Measurements from ENCODE around the gene POU5F2.

POU5F2 gene, protein sequence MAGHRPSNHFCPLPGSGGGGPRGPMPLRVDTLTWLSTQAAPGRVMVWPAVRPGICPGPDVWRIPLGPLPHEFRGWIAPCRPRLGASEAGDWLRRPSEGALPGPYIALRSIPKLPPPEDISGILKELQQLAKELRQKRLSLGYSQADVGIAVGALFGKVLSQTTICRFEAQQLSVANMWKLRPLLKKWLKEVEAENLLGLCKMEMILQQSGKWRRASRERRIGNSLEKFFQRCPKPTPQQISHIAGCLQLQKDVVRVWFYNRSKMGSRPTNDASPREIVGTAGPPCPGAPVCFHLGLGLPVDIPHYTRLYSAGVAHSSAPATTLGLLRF

DNA sequence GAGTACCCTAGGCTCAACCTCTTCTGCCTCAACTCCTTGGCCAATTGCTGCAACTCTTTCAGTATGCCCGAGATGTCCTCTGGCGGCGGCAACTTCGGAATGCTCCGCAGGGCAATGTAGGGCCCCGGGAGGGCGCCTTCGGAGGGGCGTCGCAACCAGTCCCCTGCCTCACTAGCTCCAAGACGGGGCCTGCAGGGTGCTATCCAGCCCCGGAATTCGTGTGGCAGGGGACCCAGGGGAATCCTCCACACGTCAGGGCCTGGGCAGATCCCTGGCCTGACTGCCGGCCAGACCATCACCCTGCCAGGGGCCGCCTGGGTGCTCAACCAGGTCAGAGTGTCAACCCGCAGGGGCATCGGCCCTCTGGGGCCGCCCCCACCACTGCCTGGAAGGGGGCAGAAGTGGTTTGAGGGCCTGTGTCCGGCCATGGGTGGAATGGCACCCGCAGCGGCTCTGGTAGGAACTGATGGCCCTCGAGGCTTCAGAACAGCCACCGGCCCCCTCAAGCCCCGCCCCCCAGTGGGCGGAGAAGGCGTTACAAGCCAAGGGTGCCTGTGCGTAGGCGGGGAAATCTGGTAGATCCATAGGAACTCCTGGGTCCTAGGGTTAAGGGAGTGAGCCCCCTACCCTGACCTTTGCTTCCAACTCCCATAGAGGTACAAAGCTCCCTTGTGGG lies at the start of gene POU5F2:
POU5F2 (minus strand) TSS at position 465 of the 676 bp plus-strand sequence; CDS start at position 428, 37 bp downstream.
- DNase-seq: no peak

DNA sequence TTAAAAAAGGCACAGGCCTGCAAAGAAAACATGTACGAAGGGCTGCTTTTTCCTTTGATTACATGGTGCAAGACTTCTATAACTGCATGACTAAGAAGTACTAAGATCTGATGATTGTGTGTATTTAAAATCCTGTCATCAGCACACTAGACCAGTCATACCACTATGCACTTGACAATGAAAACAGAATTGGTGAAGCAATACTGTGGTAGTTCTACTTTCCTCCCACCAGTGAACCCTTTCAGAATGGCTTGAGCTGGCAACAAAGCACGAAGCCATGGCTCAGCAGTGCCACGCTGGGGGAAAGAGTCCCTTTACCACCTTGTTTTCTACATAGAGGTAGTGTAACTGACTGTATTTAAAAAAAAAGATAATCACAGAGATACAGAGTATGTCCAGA lies 49.0 kb upstream of the POU5F2 start:
- peak in 1 of 2 experiments; percentile 3 for DNase-seq

DNA sequence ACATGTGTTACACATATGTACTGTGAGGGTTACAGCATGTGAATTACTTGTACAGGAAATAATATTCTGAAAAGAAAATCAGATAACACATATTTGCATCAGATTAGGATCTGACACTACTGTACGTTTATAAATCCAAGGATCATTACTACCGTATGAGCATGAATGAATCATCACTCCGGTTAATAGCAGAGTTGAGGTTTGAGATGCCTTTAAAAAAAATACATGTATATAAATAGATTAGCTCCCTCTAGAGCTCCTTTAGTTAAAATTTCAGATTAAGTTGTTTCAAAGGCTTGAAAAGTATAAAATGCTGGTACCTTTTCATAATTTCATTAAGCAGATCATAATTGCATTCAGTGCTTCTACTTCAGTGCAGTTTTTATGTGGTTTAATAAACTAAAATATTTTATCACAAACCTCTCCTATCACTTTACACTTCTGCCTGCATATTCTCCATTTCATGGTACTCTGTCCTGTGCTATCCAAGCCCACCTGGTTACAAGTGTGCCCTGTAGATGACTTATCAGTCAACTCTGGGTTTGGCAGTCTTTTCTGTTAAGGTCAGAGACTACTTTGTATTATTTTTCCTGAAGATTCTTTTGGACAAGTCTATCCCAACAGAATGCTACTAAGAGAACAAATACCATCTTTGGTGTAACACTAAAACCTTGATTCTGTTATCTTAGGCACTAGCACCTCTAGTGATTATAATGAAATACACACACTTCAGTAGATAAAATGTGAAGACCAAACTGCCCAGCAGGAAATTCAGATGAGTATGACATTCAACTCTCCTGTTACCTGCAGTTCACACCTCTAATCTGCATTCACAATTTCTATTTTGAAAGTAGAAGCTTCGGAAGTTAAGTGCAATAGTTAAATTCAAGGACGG lies 48.0 kb upstream of the POU5F2 start:
- DNase-seq: no peak

DNA sequence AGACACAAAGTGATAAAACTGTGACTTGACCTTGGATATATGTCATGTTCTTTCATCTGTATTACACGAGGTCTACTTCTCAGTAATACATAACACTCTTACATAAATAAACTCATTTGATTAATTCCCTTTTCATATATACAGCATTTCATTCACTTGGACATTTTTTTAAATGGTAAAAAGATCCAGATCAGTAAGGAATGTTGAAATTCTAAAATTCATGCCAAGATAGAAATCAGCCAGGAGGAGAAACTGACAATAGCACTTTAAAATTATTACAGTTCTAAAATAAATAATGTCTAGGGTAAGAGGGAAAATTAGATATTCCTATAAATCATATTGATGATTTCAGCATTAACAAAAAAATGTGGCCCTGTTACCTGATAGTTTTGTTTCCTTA lies 46.2 kb upstream of the POU5F2 start:
- no peak for DNase-seq

DNA sequence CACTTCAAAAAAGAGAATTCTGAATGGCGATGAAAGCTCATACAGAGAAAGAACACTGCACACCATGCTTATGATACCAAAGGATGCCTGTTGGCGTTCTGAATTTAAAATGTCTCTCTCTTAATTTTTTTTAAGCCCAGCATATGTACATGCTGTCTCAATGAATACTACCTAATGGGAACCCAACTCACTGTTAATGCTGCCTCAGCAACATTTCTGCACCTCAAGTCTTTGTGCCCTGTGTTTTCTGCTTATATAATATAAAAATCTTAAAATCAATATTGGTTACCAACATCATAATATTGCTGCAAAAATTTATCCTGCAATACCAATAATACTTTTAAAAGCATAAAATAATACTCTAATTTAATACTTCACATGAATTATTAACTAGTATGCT lies 44.1 kb upstream of the POU5F2 start:
- DNase-seq: no peak

DNA sequence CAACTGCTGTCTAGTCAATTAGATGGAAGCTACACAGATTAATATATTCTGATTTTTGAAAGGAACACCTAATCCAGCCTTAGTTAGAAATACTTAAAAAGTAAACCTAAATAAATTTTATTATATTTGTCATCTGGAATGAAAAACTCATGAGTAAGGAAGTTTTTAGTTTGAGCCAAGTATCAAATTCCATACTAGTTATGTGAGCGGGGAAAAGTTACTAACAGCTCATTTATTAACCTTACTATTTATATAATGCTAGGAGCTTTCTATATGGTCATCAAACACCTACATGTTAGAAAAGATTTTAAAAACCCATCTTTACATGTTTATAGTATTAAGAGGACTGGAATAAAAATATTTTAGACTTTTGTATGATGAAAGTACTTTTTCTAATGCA lies 41.6 kb upstream of the POU5F2 start:
- DNase-seq: no peak

DNA sequence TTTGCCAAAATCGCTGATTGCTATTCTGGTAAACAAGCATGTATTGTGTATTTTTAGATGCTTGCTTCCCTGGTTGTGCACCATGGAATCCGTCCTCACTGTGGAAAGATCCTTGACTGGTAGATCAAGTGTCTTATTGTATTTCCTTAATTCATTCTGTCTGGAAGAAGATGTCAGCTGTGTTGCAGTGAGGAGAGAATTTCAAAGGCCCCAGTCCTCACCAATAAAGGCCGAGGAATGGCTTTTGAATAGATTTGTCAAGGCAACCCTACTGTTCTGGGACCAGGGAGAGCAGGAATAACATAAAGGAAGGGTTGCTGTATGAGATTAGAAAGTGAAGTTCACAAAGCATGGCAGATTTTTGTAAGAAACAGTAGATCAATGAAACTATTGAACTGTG lies 36.2 kb upstream of the POU5F2 start:
- DNase-seq: no peak

DNA sequence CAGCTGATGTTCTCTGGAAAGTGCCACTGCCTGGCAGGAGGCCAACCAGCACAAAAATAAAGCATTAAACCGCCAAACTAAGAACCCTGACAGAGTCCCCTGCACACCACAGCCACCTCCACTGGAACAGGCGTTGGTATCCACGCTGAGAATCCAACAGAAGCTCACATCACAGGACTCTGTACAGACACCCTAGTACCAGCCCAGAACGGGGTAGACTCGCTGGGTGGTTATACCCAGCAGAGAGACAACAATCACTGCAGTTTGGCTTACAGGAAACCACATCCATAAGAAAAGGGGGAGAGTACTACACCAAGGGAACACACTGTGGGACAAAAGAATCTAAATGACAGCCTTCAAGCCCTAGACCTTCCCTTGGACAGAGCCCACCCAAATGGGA lies 15.0 kb upstream of the POU5F2 start:
- no peak for DNase-seq

DNA sequence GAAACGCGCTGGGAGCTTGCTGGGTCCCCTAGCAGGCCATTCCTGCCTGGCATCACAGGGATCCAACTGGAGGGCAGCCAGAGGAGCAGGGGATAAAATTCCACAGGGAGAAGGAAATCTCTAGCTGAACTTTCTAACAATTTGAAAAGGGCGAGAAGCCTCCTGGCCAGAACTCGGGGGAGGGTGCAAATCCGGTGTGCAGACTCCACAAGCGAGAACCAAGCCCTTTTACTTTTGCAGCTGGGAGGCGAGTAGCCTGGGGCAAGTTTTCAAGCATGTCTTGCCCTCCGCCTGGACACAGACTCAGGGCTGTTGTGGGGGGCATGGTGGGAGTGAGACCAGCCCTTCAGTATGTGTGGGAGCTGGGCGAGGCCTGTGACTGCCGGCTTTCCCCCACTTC lies 14.3 kb upstream of the POU5F2 start:
- DNase-seq: no peak

DNA sequence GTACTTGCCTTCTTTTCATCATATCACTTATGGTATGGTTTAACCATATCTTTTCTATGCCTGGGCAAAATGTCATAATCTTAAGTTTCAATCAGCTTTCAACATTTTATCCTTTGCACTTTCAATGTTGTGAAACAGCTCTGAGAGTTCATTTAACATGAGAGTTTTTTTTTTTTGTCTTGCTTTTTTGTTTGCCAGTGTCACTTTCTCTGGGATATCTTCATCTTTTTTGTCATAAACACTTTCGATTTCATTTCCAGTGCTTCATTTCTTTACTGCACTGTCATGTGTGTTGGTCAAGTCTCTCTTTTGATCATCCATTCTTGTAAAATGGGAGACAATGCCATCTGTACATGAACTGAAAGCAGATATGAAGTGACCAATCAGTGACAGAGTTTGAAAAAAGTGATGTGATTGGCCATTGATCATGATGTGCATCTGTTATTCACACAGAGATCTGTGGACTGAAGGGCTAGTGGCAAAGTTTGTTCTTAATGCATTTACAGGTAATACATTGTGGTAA lies 7.5 kb upstream of the POU5F2 start:
- no peak for DNase-seq

DNA sequence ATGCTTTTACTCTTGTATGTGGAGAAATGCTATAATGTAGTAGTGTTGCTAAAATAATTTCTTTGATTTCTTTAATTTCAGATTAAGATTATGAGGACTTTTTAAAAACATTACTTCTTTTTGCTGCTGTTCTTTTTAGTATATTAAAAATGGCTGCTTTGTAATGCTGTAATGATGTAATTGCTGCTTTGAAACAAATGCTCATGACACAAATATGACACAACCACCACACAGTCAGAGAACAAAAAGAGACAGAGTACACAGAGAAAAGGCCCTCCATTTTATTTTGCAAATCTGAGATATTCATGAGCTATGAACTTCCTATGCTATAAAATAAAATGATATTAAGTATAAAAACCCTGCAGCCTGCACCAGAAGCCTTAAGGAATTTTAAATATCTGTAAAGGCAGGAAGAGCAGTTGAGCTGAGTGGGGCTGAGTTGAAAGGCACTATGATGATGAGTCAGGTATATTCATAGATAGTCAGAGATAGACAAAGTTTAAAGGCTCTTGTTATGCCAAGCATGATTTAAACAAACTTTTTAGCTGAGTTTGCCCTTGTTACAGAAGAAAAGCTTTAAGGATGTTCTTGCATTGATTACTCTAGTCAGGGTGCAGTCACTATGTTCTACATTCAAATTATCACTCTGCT lies 5.1 kb upstream of the POU5F2 start:
- no peak for DNase-seq

DNA sequence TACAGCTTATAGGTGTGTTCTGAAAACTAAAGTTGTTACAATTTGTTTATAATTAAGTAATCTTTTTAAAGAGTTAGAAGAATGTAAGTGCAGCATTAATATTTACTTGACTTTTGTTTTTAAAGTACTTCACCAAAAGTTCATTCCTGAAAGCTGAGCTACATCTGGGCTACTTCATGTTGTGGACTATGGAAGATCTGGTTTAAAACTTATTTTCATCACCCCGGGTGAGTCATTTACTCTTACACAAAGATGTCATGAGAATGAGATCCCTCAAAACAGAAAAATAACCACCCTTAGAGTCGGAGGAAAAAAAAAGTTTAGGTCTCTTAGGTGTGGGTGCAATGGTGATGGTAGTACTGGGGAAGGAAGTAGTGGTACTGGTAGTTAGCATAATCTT lies 5.1 kb downstream of the POU5F2 start:
- DNase-seq: no peak

DNA sequence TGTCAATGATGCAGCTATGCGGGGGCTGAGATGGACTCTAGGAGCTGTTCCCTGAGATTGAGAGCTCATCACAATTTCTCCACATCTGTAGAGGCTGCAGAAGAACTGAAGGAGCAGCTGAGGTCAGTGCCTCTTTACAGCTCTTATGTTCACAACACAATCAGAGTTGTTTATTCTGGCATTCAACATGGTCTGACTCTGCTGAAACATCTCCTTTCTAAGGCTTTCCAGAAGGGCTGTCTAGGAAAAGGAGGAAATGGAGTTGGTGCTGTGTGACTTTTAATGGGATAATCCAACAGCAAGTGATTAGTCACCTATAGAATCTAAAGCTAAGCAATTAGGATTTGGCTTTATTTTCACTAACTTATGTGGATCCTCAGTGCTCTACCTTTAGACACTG lies 6.0 kb downstream of the POU5F2 start:
- DNase-seq: no peak

DNA sequence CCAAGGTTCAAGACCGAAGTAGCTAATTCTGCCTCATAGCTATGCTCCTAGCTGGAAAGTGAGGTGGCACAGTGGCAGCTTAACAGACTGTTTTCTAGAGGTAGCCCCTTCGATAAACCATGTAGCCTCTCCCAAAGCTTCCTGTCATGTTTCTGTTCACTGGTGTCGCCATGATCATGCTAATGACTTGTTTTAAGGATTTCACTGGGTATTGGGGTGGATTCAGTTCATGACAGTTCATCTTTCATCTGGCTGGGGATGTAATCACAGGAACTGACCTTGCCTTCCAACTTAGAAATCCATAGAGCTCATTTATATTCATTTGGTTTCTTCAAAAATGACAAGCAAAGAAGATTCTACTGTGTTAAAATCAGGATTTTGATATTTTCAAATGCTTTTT lies 9.4 kb downstream of the POU5F2 start:
- DNase-seq: peak in 1 of 2 experiments; percentile 1

DNA sequence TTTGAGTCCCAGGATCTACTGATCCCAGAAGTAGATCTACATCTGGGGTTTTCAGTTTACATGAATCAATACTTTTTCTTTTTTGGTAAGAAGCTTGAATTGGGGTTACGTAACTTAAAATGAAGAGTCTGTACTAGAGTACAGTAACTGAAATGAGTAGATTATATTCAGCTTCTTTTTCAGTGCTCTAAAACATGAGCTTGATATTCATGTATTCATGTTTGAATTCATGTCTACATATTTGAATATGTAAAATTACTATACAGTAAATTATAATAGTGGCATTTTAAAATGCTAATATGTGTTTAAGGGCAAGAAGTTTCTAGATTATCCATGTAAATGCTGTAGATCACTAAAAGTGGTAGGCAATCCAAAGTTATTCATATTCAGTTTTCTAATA lies 14.8 kb downstream of the POU5F2 start:
- DNase-seq: no peak

DNA sequence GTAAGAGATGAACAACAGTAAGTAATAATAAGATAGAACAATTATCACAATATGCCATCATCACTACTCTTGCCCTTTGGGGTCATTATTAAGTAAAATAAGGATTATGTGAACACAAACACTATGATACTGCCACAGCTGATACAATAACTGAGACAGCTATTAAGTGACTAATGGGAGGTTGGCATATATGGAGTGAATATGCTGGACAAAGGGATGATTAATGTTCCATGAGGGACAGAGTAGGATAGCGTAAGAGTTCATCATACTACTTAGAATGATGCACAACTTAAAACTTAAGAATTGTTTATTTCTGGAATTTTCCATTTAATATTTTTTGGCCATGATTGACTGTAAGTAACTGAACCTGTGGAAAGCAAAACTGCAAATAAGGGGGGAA lies 16.6 kb downstream of the POU5F2 start:
- no peak for DNase-seq

DNA sequence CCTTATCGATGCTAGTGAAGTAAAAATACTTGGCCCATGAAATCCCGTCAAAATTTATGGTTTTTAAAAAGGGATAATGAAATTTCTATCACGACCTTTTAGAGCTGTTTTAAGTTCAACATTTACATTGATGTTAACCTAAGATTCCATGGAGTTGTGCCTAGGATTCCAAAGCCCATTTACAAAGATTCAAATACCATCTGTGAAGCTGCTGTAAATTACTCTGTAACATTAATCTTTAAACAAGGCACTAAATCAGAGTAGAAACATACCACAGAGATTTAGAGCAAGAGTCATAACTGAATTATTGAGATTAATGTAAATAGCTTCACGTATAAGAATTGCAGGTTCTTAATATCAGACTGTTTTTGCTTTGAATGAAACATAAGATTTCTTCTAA lies 17.7 kb downstream of the POU5F2 start:
- no peak for DNase-seq

DNA sequence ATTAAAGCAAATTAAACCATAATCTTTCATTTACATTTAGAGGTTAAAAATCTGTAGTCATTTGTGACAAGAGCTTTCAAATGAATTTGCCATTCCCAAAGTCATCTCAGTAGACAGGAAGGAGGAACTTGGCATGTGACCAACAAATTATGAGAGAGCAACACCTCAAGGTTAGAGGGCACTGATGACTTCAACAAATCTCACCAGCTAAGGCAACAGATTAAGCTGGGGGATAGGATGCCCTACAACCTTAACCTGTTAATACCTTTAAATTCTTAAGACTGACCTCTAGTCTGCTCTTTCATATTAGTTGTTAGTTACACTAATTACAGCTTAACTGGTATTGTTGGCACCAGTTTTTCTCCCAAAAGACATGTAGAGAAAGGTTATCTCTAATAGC lies 18.4 kb downstream of the POU5F2 start:
- peak in 1 of 2 experiments; percentile 22 for DNase-seq

DNA sequence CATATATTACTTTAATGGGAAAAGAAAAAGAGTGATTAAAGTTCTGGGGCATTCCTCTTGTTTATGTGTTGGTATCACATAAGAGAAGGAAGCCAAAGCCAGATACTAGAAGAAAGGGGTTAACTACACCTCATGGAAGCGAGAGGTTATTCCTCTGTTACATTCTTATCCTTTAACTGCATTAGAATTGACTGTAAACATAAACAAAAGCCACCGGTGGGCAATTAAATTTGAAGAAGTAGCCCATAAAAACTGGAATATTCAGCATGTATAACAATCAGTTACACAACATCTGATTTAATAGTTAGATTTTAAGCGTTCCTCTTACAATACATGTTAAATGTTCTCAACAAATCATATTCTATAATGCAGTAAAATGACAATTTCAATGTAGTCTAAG lies 18.8 kb downstream of the POU5F2 start:
- DNase-seq: no peak

DNA sequence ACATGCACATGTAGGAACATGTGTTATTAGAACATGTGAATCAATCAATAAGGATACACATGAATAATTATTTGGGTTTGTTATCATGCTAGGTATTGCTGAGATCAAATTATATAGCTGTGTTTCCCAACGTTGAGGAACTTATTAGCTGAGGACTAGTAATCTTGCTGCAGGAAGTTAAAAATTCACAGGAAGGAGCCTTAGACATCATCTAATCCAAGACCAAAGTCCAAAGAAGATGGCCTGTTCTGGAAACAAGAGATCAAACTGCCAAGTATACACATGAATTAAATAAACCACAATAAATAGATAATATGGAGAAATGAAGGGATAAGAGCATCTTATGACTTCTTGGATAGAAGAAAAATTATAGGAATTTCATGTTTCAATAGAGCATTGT lies 19.9 kb downstream of the POU5F2 start:
- no peak for DNase-seq

DNA sequence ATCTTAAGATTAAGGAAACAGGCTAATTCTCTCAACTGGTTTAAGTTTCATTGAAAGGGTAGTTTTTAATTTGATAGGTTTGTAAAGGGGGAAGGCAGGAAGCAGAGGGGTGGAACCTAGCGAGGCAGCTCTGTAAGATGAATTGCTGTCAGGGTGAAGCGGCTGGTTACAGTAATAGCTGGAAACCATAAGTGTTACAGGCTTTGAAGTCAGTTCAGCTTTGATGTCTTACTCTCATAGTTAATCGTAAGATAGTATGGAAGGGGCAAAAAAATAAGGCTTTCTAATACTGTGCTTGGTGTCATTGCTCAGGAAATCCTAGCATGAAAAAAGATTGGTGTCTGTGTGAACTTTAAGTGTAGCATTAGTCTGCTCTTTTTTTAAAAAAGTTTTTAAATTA lies 20.3 kb downstream of the POU5F2 start:
- DNase-seq: no peak

DNA sequence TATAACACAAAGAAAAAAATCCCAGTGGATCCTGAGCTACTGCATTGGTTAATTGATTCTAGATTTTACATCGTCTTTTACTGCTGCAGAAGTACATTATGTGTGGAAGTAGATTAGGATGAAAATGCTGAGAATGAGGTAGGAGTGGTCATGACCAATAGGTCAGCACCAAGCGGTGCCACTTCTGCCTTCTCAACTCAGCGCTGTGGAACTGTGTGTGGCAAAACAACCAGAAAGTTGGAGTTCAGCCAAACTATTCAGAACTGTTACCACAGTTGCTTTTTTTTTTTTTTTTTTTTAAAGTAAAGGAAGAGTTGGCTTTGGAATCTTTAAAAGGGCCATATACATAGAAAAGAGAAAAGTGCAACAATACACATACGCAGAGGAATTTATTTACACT lies 24.2 kb downstream of the POU5F2 start:
- peak; percentile 3 to 53 for DNase-seq

DNA sequence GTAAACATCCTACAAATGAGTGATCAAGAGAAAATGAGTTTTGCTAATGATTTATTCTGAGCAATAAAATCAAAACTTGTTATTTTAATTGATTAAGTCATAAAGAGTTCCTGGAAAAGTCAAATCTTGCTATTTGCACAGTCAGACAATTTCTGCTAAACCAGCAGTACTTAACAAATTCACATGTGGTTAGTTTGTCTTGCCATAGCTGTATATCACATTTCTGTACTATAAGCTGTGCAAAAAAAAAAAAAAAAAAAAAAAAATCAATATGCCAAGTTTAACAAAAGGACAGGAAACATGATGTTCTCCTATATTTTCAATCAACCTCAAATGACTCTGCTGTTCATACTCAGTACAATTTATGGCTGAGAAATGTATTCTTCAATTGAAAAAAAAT lies 24.9 kb downstream of the POU5F2 start:
- no peak for DNase-seq
